Parathyroid adenoma (tissue), 2 donors: ENCODE measurements around the gene STT3B.

Experiments
- H2AFZ ChIP-seq: fragments of 300-600 bp; sonication (generic); one replicate; pipeline ENCODE4 v1.7.0; 2017; ENCODE audit warnings: antibody characterized with exemption, mild to moderate bottlenecking
- H3K27ac ChIP-seq: fragments of 300-600 bp; sonication (generic); one replicate; pipeline ENCODE4 v1.7.0; 2017
- H3K27me3 ChIP-seq: fragments of 300-600 bp; sonication (generic); one replicate; pipeline ENCODE4 v1.7.0; 2017; ENCODE audit warnings: low read length; ENCODE audit not compliant: control insufficient read depth, insufficient read depth
- H3K36me3 ChIP-seq: fragments of 300-600 bp; sonication (generic); one replicate; pipeline ENCODE4 v1.7.0; 2017; ENCODE audit warnings: low read length; ENCODE audit not compliant: control insufficient read depth, insufficient read depth
- H3K4me1 ChIP-seq: fragments of 300-600 bp; sonication (generic); one replicate; pipeline ENCODE4 v1.7.0; 2017; ENCODE audit warnings: control low read depth
- H3K4me2 ChIP-seq: fragments of 300-600 bp; sonication (generic); one replicate; pipeline ENCODE4 v1.7.0; 2017; ENCODE audit warnings: low read length
- H3K4me3 ChIP-seq: fragments of 300-600 bp; sonication (generic); one replicate; pipeline ENCODE4 v1.7.0; 2017; ENCODE audit warnings: low read depth, low read length
- H3K79me2 ChIP-seq: fragments of 300-600 bp; sonication (generic); one replicate; pipeline ENCODE4 v1.7.0; 2017; ENCODE audit warnings: control low read depth
- H3K9ac ChIP-seq: fragments of 300-600 bp; sonication (generic); one replicate; pipeline ENCODE4 v1.7.0; 2017; ENCODE audit warnings: mild to moderate bottlenecking
- H3K9me3 ChIP-seq: fragments of 300-600 bp; sonication (generic); one replicate; pipeline ENCODE4 v1.7.0; 2017; ENCODE audit warnings: low read length; ENCODE audit not compliant: control insufficient read depth
- TF ChIP-seq, protein P1 (sequence below): fragments of 300-600 bp; sonication (generic); IDR thresholded peaks from one replicate; pipeline ENCODE4 v1.7.0; 2017; ENCODE audit warnings: antibody characterized with exemption, mild to moderate bottlenecking
- donor health status: primary hyperparathyroidism.

Gene STT3B

DNA sequence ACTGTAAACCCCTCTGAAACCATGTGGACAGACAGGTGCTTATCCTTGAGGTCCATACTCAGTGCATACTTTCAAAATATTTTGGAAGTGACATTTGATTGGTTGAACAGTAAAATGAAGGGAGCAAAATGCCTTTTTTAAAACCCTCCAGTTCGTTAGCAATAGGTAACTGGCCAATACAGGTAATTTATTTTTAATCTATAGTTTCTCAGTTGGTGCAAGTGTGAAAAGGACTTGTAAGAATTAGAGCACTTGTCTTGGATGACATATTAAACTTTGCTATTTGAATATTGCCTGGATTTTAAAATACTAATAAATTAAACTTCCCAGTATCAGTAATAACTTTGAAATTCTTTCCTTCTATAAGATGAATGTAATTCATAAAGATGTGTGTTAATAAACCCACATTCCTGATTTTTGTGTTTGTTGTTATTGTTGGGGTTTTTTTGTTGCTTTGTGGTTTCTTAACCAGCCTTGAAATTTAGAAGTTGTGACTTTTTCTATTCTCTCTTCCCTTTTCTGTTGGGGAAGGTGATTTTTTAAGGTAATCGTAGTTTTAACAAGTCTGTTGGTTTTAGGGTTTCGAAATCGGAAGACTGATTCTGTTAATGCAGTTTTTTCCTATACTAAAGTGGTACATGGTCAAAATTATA, 90.0 kb downstream of the STT3B start:
- Histone ChIP-seq H2AFZ (no peak overlapping the region), H3K79me2 (no peaks in the 10 kb centered on the region), H3K27me3 (no peaks in the 10 kb centered on the region), H3K9ac (no peak overlapping the region), H3K27ac (no peak overlapping the region), H3K4me1 (no peaks in the 10 kb centered on the region), H3K4me3 (no peak overlapping the region), H3K36me3 (peaks cover 2% of the 10 kb centered on the region), H3K4me2 (no peak overlapping the region), H3K9me3 (no peaks in the 10 kb centered on the region)
- TF ChIP-seq, protein P1, sequence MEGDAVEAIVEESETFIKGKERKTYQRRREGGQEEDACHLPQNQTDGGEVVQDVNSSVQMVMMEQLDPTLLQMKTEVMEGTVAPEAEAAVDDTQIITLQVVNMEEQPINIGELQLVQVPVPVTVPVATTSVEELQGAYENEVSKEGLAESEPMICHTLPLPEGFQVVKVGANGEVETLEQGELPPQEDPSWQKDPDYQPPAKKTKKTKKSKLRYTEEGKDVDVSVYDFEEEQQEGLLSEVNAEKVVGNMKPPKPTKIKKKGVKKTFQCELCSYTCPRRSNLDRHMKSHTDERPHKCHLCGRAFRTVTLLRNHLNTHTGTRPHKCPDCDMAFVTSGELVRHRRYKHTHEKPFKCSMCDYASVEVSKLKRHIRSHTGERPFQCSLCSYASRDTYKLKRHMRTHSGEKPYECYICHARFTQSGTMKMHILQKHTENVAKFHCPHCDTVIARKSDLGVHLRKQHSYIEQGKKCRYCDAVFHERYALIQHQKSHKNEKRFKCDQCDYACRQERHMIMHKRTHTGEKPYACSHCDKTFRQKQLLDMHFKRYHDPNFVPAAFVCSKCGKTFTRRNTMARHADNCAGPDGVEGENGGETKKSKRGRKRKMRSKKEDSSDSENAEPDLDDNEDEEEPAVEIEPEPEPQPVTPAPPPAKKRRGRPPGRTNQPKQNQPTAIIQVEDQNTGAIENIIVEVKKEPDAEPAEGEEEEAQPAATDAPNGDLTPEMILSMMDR, result no peak

DNA sequence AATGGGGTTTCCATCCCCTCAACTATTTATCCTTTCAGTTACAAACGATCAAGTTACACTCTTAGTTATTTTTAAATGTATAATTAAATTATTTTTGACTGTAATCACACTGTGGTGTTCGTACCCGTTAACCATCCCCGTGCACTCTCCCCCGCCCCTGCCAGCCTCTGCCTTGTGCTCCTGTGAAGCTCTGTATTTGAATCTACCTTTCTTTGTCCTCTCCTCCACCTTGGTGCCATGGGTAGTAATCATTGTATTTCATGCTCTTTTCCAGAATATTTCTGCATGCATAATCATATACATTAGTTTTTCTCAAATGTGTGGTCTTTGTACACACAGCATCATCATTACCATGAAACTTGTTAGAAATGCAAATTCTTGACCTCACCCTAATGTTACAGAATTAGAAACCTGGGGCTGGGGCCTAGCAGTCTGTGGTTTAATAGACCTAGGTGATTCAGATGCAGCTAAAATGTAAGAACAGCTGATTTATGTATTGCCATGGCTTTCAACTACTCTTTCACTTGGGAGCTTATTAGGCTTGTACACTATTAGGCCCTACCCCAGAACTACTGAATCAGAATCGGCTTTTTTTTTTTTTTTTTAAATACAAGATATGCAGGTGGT, 91.5 kb downstream of the STT3B start:
- Histone ChIP-seq H3K4me2 (no peak overlapping the region), H3K9me3 (no peaks in the 10 kb centered on the region), H3K4me1 (no peaks in the 10 kb centered on the region), H3K27ac (no peak overlapping the region), H2AFZ (no peak overlapping the region), H3K79me2 (no peaks in the 10 kb centered on the region), H3K9ac (no peak overlapping the region), H3K27me3 (no peaks in the 10 kb centered on the region), H3K36me3 (no peaks in the 10 kb centered on the region), H3K4me3 (no peak overlapping the region)
- TF ChIP-seq, protein P1, result no peak

DNA sequence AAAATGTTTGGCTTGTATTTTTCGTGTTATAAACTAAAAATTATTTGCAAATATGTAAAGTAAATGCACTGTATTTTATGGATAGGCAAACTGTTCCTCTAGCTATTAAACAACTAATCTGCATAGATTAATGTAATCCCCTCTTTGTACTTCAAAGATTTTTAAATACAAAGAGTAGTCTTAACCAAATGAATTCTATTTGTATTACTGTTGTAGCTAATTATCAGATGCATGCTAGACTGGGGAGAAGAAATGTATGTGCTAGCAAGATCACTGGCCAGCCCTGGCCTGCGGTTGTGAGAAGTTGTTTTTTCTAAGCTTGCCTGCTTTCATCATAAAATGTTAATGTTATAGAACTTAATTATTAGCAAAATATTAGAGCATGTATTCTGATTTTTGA, 92.6 kb downstream of the STT3B start:
- Histone ChIP-seq H2AFZ (no peak overlapping the region), H3K27me3 (no peaks in the 10 kb centered on the region), H3K4me3 (no peak overlapping the region), H3K79me2 (no peaks in the 10 kb centered on the region), H3K4me1 (no peaks in the 10 kb centered on the region), H3K9me3 (no peaks in the 10 kb centered on the region), H3K9ac (no peak overlapping the region), H3K27ac (no peak overlapping the region), H3K4me2 (no peak overlapping the region), H3K36me3 (no peaks in the 10 kb centered on the region)
- TF ChIP-seq, protein P1, result no peak

DNA sequence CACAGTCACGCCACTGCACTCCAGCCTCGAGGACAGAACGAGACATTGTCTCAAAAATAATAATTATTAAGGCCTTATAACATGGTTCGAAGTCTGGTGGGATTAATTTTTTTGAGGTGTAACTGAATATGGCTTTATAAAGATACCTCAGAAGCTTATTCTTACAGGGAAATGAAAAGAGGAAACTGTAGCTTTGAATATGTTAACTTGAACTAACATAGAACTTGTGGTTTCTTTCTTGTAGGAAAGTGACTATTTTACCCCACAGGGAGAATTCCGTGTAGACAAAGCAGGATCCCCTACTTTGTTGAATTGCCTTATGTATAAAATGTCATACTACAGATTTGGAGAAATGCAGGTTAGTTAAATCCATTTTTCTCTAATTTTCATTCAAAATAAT, 96.3 kb downstream of the STT3B start:
- Histone ChIP-seq H3K9ac (no peak overlapping the region), H3K27me3 (no peaks in the 10 kb centered on the region), H3K27ac (no peak overlapping the region), H2AFZ (no peak overlapping the region), H3K4me1 (no peaks in the 10 kb centered on the region), H3K79me2 (no peaks in the 10 kb centered on the region), H3K9me3 (no peaks in the 10 kb centered on the region), H3K36me3 (no peaks in the 10 kb centered on the region), H3K4me2 (no peak overlapping the region), H3K4me3 (no peak overlapping the region)
- TF ChIP-seq, protein P1, result no peak

DNA sequence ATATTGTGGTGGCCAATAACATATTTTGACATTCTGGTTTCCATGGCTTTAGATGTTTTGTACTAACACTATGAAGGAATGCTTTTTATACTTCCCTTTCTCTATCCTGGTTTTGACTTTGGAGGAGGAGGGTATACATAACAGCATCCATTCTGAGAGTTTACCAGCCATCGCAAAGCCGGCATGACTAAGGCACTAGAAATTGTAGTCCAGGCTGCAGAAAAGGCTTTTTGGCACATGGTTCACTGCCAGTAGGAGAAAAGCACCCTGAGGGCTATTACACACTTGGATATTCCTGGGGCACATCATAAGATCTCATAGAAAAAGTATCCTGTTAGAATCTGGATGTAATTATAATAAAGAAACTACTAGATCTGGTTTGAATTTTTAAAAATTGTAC, 101.8 kb downstream of the STT3B start:
- no peak overlapping the region for H2AFZ ChIP-seq
- H3K27me3 ChIP-seq, result no peaks in the 10 kb centered on the region
- no peak overlapping the region for H3K27ac ChIP-seq
- no peaks in the 10 kb centered on the region for H3K9me3 ChIP-seq
- TF ChIP-seq, protein P1, result no peak
- H3K4me1 ChIP-seq, result no peaks in the 10 kb centered on the region
- no peak overlapping the region for H3K4me3 ChIP-seq
- no peaks in the 10 kb centered on the region for H3K36me3 ChIP-seq
- no peak overlapping the region for H3K4me2 ChIP-seq
- H3K9ac ChIP-seq, result no peak overlapping the region
- no peaks in the 10 kb centered on the region for H3K79me2 ChIP-seq
